Epidermal melanocyte (primary cell): ENCODE measurements around the gene OR1J1.

Experiments used
- DNase-seq: peaks from one replicate; pipeline ENCODE4 v3.0.0; 2011; ENCODE audit warnings: low spot score; ENCODE audit not compliant: insufficient read length

OR1J1 gene

DNA sequence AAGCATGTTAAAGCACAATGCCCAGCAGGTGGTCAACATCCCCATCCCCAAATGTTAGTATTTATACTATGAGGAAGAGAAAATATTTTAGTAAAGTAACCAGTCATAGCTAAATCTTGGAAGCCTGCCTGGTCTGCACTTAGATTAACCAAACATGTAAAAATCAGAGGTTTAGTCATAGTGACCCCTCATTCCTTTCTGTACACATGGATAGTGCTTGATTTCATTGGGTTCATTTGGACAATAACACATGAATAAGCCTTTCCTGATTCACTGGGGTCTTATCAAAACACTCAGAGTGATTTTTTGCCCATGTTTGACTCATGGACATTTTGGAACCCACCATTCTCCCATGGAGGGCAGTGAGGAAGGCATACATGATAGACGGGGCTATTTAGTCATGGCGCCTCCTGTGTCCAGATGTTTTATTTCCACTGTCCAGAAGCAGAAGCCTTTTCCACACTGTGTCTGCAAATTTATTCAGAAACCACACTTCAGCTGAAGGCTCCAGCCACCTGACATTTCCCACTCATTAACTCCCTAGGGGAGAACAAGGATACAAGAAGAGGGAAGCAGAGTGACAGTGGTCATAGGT lies 32.5 kb downstream of the OR1J1 start:
- no peak for DNase-seq

- DNase-seq, result no peak
Observed at GRCh38 chr9:122444041-122444733, 33.5 kb downstream of the OR1J1 start.

DNA sequence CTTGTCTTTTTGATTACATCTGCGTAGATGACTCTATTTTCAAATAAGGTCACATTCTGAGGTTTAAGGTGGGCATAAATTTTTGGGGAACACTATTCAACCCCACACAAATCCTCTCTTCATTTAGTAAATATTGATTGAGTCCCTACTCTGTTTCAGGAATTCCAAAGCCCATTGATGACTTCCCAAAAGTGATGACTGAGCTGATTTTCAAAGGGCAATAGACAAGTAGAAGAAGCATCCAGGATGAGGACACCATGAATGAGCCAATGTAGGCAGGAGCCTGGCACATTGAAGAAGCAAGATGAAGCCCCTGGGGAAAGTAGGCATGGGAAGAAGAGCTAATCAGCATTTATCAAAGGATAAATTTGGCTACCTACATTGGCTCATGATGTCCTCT lies 35.2 kb downstream of the OR1J1 start:
- no peak for DNase-seq
